HK-2 (cell line): Measurements from ENCODE around the gene LDOC1.
"Not testable (repeated sequence)": the region's sequence is repeated elsewhere in the genome, so short reads cannot be mapped to it uniquely, and the experiment has no call there.

ENCODE experiments used
- DNase-seq: peaks from one replicate; pipeline ENCODE4 v3.0.0-alpha.2; 2018; ENCODE audit not compliant: unreplicated experiment

Gene LDOC1

DNA sequence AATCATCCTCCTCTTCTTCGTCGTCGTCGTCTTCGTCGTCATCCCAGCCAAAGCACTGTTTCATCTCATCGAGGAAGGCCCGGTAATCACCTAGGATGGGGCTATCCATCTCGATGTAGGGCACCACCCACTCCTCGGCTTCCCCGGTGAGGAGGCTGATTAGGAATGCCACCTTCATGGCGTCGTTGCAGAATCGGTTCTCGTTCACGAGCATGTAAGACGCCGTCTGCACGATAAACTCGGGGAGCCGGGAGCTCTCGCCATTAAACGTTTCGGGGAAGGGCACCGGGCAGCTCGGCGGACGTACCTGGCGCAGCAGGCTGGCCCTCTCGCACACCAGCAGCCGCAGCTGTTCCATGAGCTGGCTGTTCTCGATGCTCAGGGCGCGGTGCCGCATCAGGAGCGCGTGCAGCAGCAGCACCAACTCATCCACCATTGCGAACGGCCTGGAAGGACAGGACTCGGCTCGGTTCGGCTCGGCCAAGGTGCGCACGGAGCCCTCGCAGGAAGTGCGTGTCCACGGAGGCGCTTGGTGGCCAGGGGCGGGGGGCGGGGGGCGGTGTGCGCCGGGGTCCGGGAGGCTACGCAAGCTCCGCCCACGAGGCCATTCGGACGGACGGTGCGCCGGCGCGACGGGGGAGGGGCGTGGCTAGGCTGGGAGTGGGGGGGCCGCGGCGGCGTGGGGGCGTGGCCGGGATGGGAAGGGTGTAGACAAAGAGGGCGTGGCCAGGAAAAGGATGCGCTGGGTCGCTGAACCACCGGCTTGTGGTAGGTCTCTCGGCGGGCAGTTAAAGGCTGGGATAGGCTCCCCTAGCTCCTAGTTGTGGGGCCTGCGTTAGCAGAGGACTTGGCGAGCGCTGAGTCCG, at the start of gene LDOC1:
Gene LDOC1, minus strand, starts transcription at position 544 of the 866 bp plus-strand sequence. Its CDS starts 108 bp downstream, at position 436.
- peak; percentile 91 for DNase-seq

DNA sequence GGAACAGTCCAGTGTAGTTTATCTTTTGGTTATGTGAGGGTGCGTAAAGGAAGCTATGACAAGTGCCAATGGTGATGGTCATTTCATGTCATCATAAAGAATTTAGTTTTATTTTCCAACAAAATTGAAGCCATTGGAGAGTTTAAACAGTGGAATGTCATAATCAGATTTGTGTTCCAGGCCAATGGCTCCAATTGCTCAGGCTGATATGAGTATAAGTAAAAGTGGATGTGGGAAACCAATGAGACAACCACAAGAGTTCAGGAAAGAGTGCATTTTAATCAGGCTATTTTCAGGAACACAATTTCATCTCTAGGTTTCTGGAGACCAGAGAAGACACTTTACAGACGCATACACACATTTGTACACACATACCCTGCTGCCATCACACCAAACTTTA, 44.7 kb upstream of the LDOC1 start:
- no peak for DNase-seq

DNA sequence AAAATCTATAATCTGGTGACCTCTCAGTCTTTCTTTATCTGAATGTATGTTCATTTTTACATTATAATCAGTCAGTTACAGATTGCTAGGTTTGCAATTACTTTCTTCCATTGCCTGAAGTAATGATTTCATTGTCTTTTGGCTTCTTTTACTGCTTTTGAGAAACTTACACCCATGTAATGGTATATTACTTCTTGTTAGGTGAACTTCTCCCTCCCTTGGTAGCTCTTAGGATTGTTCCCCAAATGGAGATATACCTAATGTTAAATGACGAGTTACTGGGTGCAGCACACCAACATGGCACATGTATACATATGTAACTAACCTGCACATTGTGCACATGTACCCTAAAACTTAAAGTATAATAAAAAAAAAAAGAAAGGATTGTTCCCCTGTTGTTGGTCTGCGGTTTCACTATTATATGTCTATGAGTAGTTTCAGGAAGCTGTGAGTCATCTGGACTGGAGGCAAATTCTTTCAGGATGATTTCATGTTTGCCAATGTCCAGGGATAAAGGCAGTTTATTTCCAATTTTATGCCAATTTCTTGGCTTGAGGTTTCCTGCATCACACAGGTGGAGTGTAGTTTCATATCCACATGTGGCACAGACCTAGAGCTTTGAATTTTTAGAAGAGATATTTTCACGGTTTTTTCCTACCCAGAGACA, 43.5 kb upstream of the LDOC1 start:
- no peak for DNase-seq

DNA sequence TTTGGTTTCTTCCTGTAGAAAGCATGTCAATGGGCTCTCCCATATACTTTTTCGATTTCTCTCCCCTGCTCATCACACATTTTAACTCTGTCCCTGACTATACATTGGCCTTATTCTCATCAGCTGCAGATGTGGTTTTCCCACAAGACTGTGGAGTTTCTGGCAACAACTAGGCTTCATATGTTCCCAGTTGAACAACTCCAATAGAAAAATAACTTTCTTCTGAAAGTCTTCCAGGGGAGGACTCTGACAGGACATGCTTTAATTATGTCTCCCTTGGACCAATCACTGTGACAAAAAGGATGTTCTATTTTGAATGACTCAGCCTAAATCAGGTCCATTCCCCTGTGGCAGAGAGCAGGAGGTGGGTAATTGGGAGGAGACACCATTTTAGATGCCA, 37.3 kb upstream of the LDOC1 start:
- DNase-seq = no peak

DNA sequence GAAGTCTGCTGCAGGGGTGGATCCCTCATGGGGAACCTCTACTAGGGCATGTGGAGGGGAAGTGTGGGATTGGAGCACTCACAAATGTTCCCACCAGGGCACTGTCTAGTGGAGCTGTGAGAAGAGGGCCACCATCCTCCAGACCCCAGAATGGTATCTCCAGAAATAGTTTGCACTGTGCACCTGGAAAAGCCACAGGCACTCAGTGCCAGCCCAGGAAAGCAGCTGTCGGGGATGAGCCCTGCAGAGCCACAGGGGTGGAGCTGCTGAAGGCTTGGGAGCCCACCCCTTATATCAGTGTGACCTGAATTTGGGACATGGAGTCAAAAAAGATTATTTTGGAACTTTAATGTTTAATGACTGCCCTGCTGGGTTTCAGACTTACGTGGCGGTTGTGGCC, 25.0 kb upstream of the LDOC1 start:
- no peak for DNase-seq

DNA sequence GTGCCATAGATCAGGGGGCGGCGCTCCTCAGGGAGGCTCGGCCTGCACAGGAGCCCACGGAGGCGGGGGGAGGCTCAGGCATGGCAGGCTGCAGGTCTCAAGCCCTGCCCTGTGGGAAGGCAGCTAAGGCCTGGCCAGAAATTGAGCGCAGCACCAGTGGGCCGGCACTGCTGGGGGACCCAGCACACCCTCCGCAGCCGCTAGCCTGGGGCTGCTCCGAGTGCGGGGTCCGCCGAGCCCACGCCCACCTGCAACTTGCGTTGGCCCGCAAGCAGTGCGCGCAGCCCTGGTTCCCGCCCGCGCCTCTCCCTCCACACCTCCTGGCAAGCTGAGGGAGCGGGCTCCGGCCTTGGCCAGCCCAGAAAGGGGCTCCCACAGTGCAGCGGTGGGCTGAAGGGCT, 11.6 kb upstream of the LDOC1 start:
- not testable (repeated sequence) for DNase-seq

DNA sequence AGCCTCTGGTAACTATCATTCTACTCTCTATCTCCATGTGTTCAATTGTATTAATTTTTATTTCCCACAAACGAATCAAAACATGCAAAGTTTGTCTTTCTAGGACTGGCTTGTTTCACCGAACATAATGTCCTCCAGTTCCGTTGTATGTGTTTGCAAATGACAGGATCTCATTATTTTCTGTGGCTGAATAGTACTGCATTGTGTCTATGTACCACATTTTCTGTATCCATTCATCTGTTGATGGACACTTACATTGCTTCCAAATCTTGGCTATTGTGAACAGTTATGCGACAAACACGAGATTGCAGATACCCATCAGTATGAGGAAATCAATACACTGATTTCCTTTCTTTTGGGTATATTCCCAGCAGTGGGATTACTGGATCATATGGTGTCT, 8.4 kb upstream of the LDOC1 start:
- DNase-seq = no peak

DNA sequence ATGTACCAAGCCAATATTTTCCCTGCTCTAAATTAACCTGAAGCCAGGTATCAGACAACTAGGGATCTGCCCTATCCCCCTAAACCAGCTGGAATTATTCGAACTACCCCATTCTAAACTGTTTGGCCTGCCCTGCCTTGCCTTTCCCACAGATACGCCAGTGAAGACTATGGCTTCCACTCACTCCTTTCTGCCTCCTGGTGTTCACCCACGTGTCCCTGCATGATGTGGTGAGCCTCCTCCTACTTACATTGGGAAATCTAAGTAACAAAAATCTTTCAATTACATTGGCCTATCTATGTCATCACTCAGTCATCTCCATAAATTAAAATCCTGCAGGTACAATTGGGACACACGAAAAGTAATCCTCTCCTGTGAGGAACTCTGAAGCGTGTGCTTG, 6.1 kb upstream of the LDOC1 start:
- DNase-seq = no peak

DNA sequence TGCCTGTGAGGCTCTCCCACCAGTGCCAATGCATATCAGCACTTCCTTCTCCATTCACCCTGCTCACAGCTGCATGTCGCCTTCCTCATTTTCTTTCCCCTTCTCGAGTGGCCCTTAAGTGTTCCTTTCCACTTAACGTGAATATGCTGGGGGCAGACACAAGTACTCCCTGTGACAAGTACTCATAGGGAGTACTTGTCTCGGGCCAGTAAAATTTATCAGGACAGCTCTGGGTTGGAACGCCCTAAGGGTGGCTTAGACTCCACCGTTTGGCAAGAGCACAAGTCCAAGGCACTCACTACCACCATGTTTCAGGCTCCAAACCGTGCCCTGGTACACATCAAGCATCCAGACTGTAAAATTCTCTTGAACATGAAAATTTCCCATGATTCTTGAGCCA, 3.9 kb upstream of the LDOC1 start:
- no peak for DNase-seq

DNA sequence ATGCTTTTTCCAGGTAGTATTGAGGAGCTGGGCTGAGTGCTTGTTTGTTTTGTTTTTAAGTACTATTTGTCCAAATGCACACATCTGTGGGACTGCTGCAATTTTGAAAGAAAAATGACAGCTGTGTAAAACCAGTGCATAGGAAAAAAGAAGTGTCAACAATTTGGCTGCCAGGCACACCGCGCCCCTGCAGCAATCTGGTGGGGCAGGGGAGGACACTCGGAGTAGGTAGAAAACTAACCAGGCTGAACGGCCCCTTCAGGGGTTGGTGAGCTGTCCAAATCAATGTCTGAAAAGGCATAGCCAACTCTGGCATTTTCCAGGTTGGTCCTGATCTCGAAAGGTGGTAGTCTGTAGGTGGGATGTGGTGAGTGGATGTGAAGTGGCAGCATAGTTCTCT, 1.1 kb downstream of the LDOC1 start:
- no peak for DNase-seq

DNA sequence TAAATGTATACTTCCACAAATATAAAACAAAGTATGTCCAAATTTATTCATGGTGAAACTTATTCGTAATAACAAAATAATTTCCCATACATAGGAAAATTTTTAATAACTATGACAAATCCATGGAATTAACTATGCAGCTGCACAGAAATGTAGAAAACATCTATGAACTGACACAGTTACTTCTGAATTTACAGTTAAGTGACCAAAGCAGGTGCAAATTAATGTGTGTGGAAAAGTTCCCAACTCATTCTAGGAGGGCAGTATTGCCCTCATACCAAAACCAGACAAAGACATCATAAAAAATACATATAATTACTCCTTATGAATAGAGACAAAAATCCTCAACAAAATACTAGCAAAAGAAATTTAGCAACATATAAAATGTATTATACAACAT, 12.5 kb downstream of the LDOC1 start:
- no peak for DNase-seq

DNA sequence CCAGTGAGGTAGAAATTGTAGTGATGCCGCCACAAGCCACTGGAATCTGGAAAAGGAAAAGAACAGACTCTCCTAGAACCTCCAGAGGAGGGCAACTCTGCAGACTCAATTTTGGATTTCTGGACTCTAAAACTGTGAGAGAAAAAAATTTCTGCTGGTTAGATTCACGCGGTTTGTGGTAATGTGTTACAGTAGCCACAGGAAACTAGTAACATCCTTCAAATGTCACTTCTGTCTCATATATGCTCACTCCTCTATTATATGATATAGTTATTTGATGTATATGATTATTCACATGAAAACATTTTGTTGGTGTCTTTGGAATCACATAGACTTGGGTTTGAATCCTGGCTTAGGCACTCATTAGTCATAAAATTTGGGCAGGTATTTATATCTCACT, 18.8 kb downstream of the LDOC1 start:
- DNase-seq = no peak

DNA sequence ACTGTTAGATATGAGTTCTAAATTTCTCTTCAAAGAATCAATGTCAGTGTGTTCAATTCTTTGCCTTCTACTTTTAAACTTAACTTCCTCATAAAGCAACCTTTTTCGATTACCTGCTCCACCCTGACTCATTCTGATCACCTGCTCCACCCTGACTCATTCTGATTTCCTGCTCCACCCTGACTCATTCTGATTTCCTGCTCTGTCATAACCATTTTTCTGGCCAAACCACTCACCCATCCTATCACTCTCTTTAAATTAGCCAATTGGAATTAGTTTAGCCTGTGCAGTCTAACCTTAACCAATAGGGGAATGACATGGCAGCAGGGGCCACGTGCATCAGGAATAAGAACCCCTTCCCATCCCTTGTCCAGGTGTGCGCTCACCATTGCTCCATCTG, 21.7 kb downstream of the LDOC1 start:
- not testable (repeated sequence) for DNase-seq

DNA sequence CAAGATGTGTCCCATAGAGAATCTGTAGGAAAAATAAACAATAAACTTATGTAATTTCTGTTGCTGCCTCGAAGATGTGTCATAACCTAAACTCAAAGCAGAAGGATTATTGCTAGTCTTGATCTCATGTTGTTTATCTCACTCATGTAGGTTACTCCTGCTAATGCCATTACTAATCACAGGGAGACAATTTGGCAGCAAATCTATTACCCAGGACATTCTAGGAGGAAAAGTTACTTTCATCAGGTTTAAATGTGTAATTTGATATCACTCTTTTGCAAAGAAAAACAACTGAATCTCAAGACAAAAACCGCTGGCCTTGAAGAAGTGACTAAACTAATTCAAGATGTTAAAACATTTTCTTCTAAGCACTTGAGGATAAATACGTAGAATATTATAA, 34.0 kb downstream of the LDOC1 start:
- no peak for DNase-seq

DNA sequence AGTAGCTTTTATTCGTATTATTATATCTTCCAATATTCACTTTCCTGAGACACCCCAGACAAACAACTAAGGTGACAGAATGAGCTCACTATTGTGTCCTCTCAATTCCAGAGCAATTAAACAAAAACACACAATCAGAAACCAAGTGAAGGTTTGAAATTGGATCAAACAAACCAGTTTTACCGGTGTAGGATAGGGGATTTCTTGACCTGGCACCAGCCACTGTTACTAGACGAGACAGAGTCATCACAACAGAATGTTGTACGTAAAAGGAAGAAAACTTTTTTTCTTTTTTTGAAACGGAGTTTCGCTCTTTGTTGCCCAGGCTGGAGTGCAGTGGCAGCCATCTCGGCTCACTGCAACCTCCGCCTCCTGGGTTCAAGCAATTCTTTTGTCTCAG, 43.7 kb downstream of the LDOC1 start:
- no peak for DNase-seq

DNA sequence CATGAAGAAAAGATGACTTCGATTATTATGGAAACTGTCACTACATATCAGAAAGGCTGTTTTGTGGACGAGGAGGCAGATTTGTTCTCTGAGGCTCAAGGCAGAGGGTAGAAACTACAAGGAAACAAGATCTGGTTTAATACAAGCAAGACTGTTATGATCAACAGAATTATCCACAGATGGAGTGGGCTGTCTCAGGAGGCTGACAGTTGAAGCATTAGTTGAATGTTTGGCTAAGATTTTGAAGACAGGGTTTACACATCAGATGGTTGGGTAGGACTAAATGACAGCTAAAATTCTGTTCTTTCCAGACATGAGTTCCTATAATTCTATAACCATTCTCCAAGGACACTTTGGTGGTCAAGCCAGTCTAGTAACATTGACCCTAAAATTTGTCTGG, 49.8 kb downstream of the LDOC1 start:
- no peak for DNase-seq
